WERI-Rb-1 (cell line): Measurements from ENCODE around the gene ATP1B2.
A peak's percentile ranks its signal among the peaks of the same experiment; 100 is the strongest.

Source experiments
- DNase-seq: peaks from one replicate; pipeline ENCODE4 v3.0.0-alpha.2; 2020
- H3K27ac ChIP-seq: fragments of 250-450 bp; sonication (Bioruptor Pico); 2 replicates; pipeline ENCODE4 v1.5.1; 2020; ENCODE audit warnings: mild to moderate bottlenecking, moderate library complexity
- H3K27me3 ChIP-seq: fragments of 250-450 bp; sonication (Bioruptor Pico); 2 replicates; pipeline ENCODE4 v1.5.1; 2021; ENCODE audit warnings: mild to moderate bottlenecking, low read depth, moderate library complexity; ENCODE audit not compliant: insufficient read depth, severe bottlenecking
- H3K36me3 ChIP-seq: fragments of 250-450 bp; sonication (Bioruptor Pico); 2 replicates; pipeline ENCODE4 v1.5.1; 2020; ENCODE audit warnings: mild to moderate bottlenecking, moderate library complexity
- H3K4me3 ChIP-seq: 2 replicates; pipeline ENCODE4 v1.5.1; 2011; ENCODE audit warnings: low read depth, mild to moderate bottlenecking, control low read depth, low read length
- H3K9me3 ChIP-seq: fragments of 250-450 bp; sonication (Bioruptor Pico); 2 replicates; pipeline ENCODE4 v1.5.1; 2021; ENCODE audit warnings: mild to moderate bottlenecking, moderate library complexity; ENCODE audit not compliant: severe bottlenecking
- TF ChIP-seq, protein P1 (sequence below): IDR thresholded peaks from 2 replicates; pipeline ENCODE4 v1.5.1; 2011; ENCODE audit warnings: low read depth, mild to moderate bottlenecking, control low read depth, inconsistent platforms, low read length

Gene ATP1B2

DNA sequence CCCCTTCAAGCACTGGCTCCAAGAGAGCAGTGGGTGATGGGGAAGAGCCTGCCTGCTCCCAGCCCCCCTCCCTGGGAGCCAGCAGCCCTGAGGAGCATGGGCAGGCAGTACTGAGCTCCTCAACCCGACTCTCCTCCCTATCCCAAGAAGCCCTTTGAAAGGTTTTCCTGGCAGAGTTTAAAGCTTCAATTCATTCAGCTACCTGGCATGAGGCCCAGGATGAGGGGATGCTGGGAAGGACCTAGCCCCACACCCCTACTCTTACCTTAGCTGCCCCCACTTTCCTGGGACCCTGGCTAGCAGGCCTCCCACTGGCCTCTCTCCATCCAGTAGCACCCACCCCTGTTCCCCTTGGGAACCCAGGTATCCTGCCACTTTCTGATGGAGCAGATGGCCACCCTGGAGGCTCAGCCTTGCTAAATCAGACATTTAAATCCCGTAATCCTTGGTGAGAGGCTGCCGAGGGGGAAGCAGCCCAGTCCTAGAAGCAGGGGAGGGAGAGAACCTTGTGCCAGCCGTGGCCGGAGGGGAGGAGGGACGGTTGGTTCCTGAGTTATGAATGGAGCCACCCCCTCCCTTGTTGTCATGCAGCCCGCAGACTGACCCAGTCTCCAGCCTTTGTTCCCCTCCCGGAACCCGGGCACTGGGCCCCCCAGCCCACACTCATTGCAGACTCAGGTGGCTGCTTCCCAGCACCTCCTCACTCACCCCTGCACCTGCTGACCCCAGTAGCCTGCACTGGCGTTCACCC is 17.1 kb downstream of the ATP1B2 start:
- DNase-seq = peak; percentile 94
- peaks cover 40% of the 10 kb centered on the region for H3K36me3 ChIP-seq

DNA sequence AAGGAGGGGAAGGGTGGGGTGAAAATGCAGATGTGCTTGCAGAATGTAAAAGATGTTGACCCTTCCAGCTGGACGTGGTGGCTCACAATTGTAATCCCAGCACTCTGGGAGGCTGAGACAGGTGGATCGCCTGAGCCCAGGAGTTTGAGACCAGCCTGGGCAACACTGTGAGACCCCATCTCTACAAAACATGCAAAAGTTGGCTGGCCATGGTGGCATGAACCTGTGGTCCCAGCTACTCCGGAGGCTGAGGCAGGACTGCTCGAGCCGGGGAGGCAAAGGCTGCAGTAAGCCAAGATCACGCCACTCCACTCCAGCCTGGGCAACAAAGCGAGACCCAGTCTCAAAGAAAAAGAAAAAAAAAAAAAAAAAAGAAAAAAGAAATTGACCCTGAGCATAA is 17.8 kb downstream of the ATP1B2 start:
- peaks cover 2% of the 10 kb centered on the region for H3K9me3 ChIP-seq
- H3K36me3 ChIP-seq = peaks cover 45% of the 10 kb centered on the region
- TF ChIP-seq, protein P1, sequence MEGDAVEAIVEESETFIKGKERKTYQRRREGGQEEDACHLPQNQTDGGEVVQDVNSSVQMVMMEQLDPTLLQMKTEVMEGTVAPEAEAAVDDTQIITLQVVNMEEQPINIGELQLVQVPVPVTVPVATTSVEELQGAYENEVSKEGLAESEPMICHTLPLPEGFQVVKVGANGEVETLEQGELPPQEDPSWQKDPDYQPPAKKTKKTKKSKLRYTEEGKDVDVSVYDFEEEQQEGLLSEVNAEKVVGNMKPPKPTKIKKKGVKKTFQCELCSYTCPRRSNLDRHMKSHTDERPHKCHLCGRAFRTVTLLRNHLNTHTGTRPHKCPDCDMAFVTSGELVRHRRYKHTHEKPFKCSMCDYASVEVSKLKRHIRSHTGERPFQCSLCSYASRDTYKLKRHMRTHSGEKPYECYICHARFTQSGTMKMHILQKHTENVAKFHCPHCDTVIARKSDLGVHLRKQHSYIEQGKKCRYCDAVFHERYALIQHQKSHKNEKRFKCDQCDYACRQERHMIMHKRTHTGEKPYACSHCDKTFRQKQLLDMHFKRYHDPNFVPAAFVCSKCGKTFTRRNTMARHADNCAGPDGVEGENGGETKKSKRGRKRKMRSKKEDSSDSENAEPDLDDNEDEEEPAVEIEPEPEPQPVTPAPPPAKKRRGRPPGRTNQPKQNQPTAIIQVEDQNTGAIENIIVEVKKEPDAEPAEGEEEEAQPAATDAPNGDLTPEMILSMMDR = no peak
- peak overlapping the region; percentile 90 for H3K27ac ChIP-seq
- peak overlapping the region; percentile 19; the same call in 1 of the 2 replicates for H3K4me3 ChIP-seq
- DNase-seq = no peak
- no peaks in the 10 kb centered on the region for H3K27me3 ChIP-seq

More for the DNA sequence above, 17.1 kb downstream of the ATP1B2 start:
- Histone ChIP-seq H3K27ac (peak overlapping the region; percentile 90), H3K27me3 (no peaks in the 10 kb centered on the region), H3K9me3 (no peaks in the 10 kb centered on the region), H3K4me3 (peak overlapping the region; percentile 19)
- TF ChIP-seq, protein P1 = no peak

DNA sequence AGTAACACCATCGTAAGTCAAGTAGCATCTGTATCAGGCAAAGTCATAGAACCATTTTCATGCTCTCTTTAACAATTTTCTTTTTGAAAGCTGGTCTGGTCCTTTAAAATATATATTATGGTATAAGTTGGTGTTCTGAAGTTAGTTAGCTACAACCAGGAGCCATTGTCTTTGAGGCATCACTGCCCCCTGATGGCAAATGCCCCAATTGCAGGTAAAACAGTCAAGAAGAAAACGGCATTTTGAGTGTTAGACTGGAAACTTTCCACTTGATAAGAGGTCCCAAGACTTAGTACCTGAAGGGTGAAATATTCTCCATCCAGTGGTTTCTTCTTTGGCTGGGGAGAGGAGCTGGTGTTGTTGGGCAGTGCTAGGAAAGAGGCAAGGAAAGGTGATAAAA is 22.5 kb downstream of the ATP1B2 start:
- peaks cover 8% of the 10 kb centered on the region for H3K9me3 ChIP-seq
- no peaks in the 10 kb centered on the region for H3K27me3 ChIP-seq
- no peak overlapping the region for H3K4me3 ChIP-seq
- H3K27ac ChIP-seq = no peak overlapping the region
- peak; percentile 48 for DNase-seq
- peaks cover 59% of the 10 kb centered on the region for H3K36me3 ChIP-seq
- TF ChIP-seq, protein P1 = peak; percentile 43

DNA sequence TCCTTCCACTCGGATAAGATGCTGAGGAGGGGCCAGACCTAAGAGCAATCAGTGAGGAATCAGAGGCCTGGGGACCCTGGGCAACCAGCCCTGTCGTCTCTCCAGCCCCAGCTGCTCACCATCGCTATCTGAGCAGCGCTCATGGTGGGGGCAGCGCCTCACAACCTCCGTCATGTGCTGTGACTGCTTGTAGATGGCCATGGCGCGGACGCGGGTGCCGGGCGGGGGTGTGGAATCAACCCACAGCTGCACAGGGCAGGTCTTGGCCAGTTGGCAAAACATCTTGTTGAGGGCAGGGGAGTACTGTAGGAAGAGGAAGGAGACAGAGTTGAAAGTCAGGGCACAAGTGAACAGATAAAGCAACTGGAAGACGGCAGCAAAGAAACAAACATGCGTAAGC is 24.2 kb downstream of the ATP1B2 start:
- H3K36me3 ChIP-seq = peaks cover 50% of the 10 kb centered on the region
- H3K9me3 ChIP-seq = peaks cover 8% of the 10 kb centered on the region
- no peaks in the 10 kb centered on the region for H3K27me3 ChIP-seq
- no peak for DNase-seq
- H3K4me3 ChIP-seq = no peak overlapping the region
- TF ChIP-seq, protein P1 = no peak
- no peak overlapping the region for H3K27ac ChIP-seq

DNA sequence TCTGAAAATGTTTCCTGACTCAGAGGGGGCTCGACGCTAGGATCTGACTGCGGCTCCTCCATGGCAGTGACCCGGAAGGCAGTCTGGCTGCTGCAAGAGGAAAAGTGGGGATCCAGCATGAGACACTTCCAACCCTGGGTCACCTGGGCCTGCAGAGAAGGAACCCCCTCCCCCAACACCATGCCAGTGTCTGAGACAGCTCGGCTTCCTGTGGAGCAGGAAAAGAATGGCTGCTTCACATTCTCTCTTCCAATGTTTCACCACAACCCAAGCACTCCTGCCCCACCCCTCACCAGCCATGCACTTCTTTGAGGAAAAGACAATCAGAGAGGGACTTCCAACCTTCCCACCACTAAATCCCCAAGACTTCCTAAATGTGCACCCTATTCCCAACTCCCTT is 25.8 kb downstream of the ATP1B2 start:
- peaks cover 34% of the 10 kb centered on the region for H3K36me3 ChIP-seq
- no peak overlapping the region for H3K27ac ChIP-seq
- DNase-seq = no peak
- TF ChIP-seq, protein P1 = no peak
- no peaks in the 10 kb centered on the region for H3K27me3 ChIP-seq
- H3K9me3 ChIP-seq = peaks cover 8% of the 10 kb centered on the region
- no peak overlapping the region for H3K4me3 ChIP-seq
